Breast epithelium (tissue), 4 donors: ENCODE data around the gene STARD5. TPM values are rescaled to one million over a fixed set of nuclear protein-coding genes. Genes with fewer than 3 reads are reported as not detected.

Experiments used
- DNase-seq, 2 donors: peaks; one replicate each; pipeline ENCODE4 v3.0.0-alpha.2; 2019; ENCODE audit warnings: low spot score in 2 of 2
- H3K27ac ChIP-seq, 2 donors: fragments of 200-600 bp; sonication (generic) in 1 of 2; one replicate each; pipeline ENCODE4 v1.5.1; 2016 to 2019; ENCODE audit warnings: mild to moderate bottlenecking in 1 of 2
- H3K27me3 ChIP-seq, 2 donors: fragments of 200-600 bp; sonication (generic) in 1 of 2; one replicate each; pipeline versions ENCODE4 v1.5.1 to v1.6.0; 2017 to 2019; ENCODE audit warnings: control low read depth in 1 of 2, mild to moderate bottlenecking in 1 of 2
- H3K36me3 ChIP-seq: fragments of 200-600 bp; one replicate; pipeline ENCODE4 v1.5.1; 2019
- H3K4me1 ChIP-seq, 2 donors: fragments of 200-600 bp; sonication (generic); one replicate each; pipeline ENCODE4 v1.5.1; 2016 to 2019; ENCODE audit warnings: control low read depth in 1 of 2
- H3K4me3 ChIP-seq, 3 donors: fragments of 200-600 bp; sonication (generic); 1 replicate in 2 of 3; 2 replicates in 1 of 3; pipeline ENCODE4 v1.5.1; 2016 to 2019; ENCODE audit warnings: mild to moderate bottlenecking in 3 of 3, moderate library complexity in 2 of 3
- H3K9me3 ChIP-seq, 2 donors: fragments of 200-600 bp; sonication (generic) in 1 of 2; one replicate each; pipeline ENCODE4 v1.5.1; 2016 to 2019; ENCODE audit warnings: control low read depth in 1 of 2
- CTCF ChIP-seq, 3 donors: fragments of 450-650 bp; IDR thresholded peaks; one replicate each; pipeline ENCODE4 v1.5.1; 2016 to 2017; ENCODE audit warnings: antibody characterized with exemption in 3 of 3, mild to moderate bottlenecking in 3 of 3, moderate library complexity in 3 of 3
- POLR2A ChIP-seq: fragments of 450-650 bp; IDR thresholded peaks from one replicate; pipeline ENCODE4 v1.6.1; 2016; ENCODE audit warnings: antibody characterized with exemption, mild to moderate bottlenecking, moderate library complexity
- POLR2AphosphoS5 ChIP-seq, 3 donors: sonication (generic); formaldehyde crosslinking; IDR thresholded peaks; one replicate each; pipeline ENCODE4 v1.6.1; 2017; ENCODE audit warnings: antibody characterized with exemption in 3 of 3
- intact Hi-C: fragments of 100-400 bp; cut with DNase I; formaldehyde crosslinking; loops from one replicate; pipeline ENCODE4 v1.15.1; 2023; ENCODE audit warnings: low total_unique reads
- total RNA-seq, 3 donors: library from RNA; depleted of rRNA; stranded (reverse); fragments of >200 nt; gene quantifications; one replicate each; pipeline ENCODE4 v1.1.0, GENCODE V29; 2016

The STARD5 gene
- total RNA-seq, 3 donors from 2014 or later = 3.2 to 9.5 (median 6.7) TPM

DNA sequence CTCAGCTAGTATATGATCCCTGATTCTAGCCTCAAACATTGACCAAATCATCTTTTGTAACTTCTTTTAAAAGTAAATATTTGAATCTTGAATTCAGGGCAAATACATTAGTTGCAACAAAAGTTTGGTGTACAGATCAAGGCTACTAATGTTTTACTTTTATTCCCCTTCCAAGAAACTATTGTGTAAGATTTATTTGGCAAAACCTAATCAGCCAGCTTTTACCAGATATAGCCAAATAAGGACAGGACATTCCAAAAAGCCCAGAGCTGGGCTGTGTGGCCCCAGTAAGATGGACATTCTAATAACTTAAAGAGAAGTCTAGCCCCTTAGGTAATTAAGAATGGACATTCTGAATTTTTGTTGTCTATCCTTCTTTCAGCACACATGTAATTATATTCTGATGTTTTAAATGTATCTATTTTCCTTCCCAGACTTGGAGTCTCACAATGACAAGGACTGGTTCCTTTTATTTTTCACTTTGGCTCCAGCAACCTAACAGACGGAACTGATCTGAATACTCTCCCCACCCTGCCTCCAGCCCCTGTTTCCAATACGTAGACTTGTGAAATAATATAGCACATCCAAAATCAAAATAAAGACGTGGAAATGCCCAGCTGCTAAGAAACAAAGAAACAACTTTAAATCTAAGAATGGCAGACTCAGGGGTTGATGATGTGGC is 48.1 kb downstream of the STARD5 start:
- H3K27ac ChIP-seq = peak overlapping the region; percentile 46 to 48
- TF ChIP-seq POLR2A (no peak), POLR2AphosphoS5 (IDR thresholded peaks at IDR 0.05) (no peak), CTCF (IDR thresholded peaks at IDR 0.05) (no peak)
- intact Hi-C loops = no loop called here

DNA sequence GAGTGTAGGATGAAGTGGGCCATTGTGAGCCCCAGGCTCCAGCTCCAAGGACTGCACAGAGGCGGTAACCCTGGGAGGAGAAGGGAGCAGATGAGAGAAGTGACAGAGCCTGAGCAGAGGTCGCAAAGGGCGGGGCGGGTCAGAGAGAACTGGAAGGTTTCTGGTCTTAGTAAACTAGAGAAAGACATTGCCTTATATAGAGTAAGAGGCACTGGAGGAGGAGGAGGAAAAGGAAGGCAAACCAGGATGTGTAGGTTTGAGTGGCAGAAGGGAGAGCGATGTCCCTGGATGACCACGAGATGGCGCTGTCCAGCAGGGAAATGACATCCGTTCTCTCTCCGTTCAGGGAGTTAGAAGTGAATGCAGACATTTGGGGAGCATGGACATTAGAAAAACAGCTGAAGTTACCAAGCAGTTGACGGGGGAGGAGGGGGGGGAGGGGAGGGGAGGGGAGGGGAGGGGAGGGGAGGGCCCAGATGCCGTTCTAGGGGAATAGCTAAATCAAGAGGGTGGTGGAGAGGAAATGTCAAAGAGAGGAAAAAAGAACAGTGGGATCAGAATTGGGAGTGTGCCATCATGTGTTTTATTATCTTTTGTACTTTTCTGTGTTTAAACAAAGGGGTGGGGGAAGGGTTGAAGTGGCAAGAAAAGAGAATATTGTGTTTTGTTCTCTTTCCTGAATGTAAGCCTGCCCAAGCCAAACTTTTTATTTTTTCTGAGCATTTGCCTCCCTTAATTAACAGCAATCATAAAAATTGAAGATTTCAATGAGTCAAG is 48.8 kb downstream of the STARD5 start:
- Histone ChIP-seq H3K36me3 (no peaks in the 10 kb centered on the region), H3K27ac (peak overlapping the region in 1 of 2 donors; percentile 44), H3K4me3 (no peak overlapping the region), H3K27me3 (no peaks in the 10 kb centered on the region), H3K4me1 (no peaks in the 10 kb centered on the region), H3K9me3 (no peaks in the 10 kb centered on the region)
- intact Hi-C loops = no loop called here
- TF ChIP-seq CTCF (IDR thresholded peaks at IDR 0.05) = peak; percentile 74 to 86 (median 76)
- no peak for TF ChIP-seq POLR2A
- TF ChIP-seq POLR2AphosphoS5 (IDR thresholded peaks at IDR 0.05) = peak in 1 of 3 donors; percentile 57
- DNase-seq = peak; percentile 44 to 69

More for the DNA sequence above, 48.1 kb downstream of the STARD5 start:
- DNase-seq = no peak
- Histone ChIP-seq H3K4me3 (no peak overlapping the region), H3K9me3 (no peaks in the 10 kb centered on the region), H3K4me1 (no peaks in the 10 kb centered on the region), H3K27me3 (no peaks in the 10 kb centered on the region), H3K36me3 (no peaks in the 10 kb centered on the region)

DNA sequence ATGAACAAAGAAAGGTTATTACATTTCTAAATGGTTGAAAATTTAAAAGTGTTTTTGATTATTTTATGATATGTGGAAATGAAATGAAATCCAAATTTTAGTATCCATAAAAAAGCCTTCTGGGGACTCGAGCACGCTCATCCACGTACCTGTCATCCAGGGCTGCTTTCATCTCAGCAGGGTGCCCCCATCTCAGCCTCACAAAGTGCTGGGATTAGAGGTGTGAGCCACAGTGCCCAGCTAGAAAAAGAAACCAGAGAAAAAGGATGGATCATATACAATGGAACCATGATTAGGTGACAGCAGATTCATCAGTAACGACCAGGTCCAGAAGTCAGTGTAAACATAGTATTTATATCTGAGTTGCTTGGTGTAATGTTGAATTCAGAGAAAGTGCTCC is 49.7 kb downstream of the STARD5 start:
- intact Hi-C loops = no loop called here
- H3K4me1 ChIP-seq = no peaks in the 10 kb centered on the region

GRCh38 chr15:81273855-81274254 is 50.1 kb downstream of the STARD5 start:
- H3K4me1 ChIP-seq = no peaks in the 10 kb centered on the region
- no peak overlapping the region for H3K4me3 ChIP-seq
- H3K36me3 ChIP-seq = no peaks in the 10 kb centered on the region
- intact Hi-C loops = no loop called here
- H3K27ac ChIP-seq = peak overlapping the region in 1 of 2 donors; percentile 26
- H3K9me3 ChIP-seq = no peaks in the 10 kb centered on the region
- TF ChIP-seq POLR2AphosphoS5 (IDR thresholded peaks at IDR 0.05) = no peak
- no peak for TF ChIP-seq POLR2A
- TF ChIP-seq CTCF (IDR thresholded peaks at IDR 0.05) = no peak
- no peaks in the 10 kb centered on the region for H3K27me3 ChIP-seq
- DNase-seq = no peak

More for the DNA sequence above, 49.7 kb downstream of the STARD5 start:
- Histone ChIP-seq H3K27me3 (no peaks in the 10 kb centered on the region), H3K9me3 (no peaks in the 10 kb centered on the region), H3K27ac (no peak overlapping the region), H3K4me3 (no peak overlapping the region), H3K36me3 (no peaks in the 10 kb centered on the region)
- TF ChIP-seq POLR2AphosphoS5 (IDR thresholded peaks at IDR 0.05) (no peak), CTCF (IDR thresholded peaks at IDR 0.05) (no peak), POLR2A (no peak)
- DNase-seq = no peak

- Histone ChIP-seq H3K27ac (peak overlapping the region in 1 of 2 donors; percentile 26), H3K9me3 (no peaks in the 10 kb centered on the region), H3K4me3 (no peak overlapping the region), H3K4me1 (no peaks in the 10 kb centered on the region), H3K27me3 (no peaks in the 10 kb centered on the region), H3K36me3 (no peaks in the 10 kb centered on the region)
- TF ChIP-seq POLR2AphosphoS5 (IDR thresholded peaks at IDR 0.05) (no peak), CTCF (IDR thresholded peaks at IDR 0.05) (no peak), POLR2A (no peak)
- intact Hi-C loops = no loop called here
- DNase-seq = no peak
Observed at GRCh38 chr15:81273200-81273599, 50.7 kb downstream of the STARD5 start.
